Left lung (tissue), 10 donors: Measurements from ENCODE around the gene HERC4. TPM values are rescaled to one million over a fixed set of nuclear protein-coding genes. Genes with fewer than 3 reads are reported as not detected.

Source experiments
- ATAC-seq: fragments of 200-7000 bp; cut with Tn5 transposase; one replicate; pipeline ENCODE4 v1.9.1; 2020; ENCODE audit warnings: moderate library complexity
- DNase-seq, 4 donors: peaks; one replicate each; pipeline ENCODE4 v3.0.0-alpha.2; 2013 to 2020
- H3K27ac ChIP-seq, 2 donors: fragments of 200-600 bp; sonication (generic) in 1 of 2; one replicate each; pipeline versions ENCODE4 v1.5.0 to v1.8.0; 2020 to 2021
- H3K27me3 ChIP-seq, 2 donors: fragments of 200-600 bp; sonication (generic) in 1 of 2; one replicate each; pipeline versions ENCODE4 v1.5.0 to v1.8.0; 2020 to 2021
- H3K36me3 ChIP-seq, 2 donors: fragments of 200-600 bp; sonication (generic) in 1 of 2; one replicate each; pipeline versions ENCODE4 v1.5.0 to v1.8.0; 2020 to 2021
- H3K4me1 ChIP-seq, 2 donors: fragments of 200-600 bp; one replicate each; pipeline ENCODE4 v1.8.0; 2021
- H3K4me3 ChIP-seq, 2 donors: fragments of 200-600 bp; sonication (generic) in 1 of 2; one replicate each; pipeline versions ENCODE4 v1.5.0 to v1.8.0; 2020 to 2021; ENCODE audit warnings: mild to moderate bottlenecking in 1 of 2
- H3K9me3 ChIP-seq, 2 donors: fragments of 200-600 bp; sonication (generic) in 1 of 2; one replicate each; pipeline versions ENCODE4 v1.5.0 to v1.8.0; 2020 to 2021
- intact Hi-C, 2 donors: fragments of 100-400 bp; cut with DNase I; formaldehyde crosslinking; loops; one replicate each; pipeline versions ENCODE4 v1.11.2 to v1.14.2; 2022
- polyA plus RNA-seq, 6 donors: library from polyadenylated mRNA; unstranded; fragments of 120-200 nt; gene quantifications; one replicate each; pipeline ENCODE4 v1.2.1, GENCODE V29; 2013; ENCODE audit not compliant: insufficient read length in 6 of 6
- total RNA-seq, 2 donors: library from RNA; stranded (reverse); fragmentation: NEBNext Ultra II Directional; extraction: Animal tissue kit (Norgen Biotek cat#: 25700); gene quantifications; one replicate each; pipeline ENCODE4 v1.2.1, GENCODE V29; 2021
- TF ChIP-seq, protein P1 (sequence below), 2 donors: fragments of 200-600 bp; sonication (generic) in 1 of 2; IDR thresholded peaks; one replicate each; pipeline versions ENCODE4 v1.5.0 to v1.8.0; 2021; ENCODE audit warnings: antibody characterized with exemption in 2 of 2
- donor health status: DM: no; HTN: yes; CAD: no.
- donor health status: DM: no; HTN: no; CAD: no.

Gene HERC4
- total and polyA plus RNA-seq, 8 donors = 51.5 to 65.7 (median 61.1) TPM

DNA sequence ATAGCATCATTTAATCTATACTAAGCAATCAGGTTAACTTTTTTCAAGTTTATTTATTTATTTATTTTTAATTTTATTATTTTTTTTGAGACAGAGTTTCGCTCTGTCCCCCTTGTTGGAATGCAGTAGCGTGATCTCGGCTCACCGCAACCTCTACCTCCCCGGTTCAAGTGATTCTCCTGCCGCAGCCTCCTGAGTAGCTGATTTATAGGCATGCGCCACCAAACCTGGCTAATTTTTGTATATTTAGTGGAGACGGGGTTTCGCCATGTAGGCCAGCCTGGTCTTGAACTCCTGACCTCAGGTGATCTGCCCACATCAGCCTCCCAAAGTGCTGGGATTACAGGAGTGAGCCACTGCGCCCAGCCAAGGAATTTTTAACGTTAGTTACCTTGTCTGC lies 33.6 kb upstream of the HERC4 start:
- Histone ChIP-seq H3K9me3 (no peaks in the 10 kb centered on the region), H3K27ac (no peak overlapping the region), H3K4me3 (no peak overlapping the region), H3K4me1 (no peaks in the 10 kb centered on the region), H3K27me3 (no peaks in the 10 kb centered on the region), H3K36me3 (no peaks in the 10 kb centered on the region)
- DNase-seq (no peak), ATAC-seq (no peak)
- intact Hi-C loops = no loop called here
- TF ChIP-seq, protein P1, sequence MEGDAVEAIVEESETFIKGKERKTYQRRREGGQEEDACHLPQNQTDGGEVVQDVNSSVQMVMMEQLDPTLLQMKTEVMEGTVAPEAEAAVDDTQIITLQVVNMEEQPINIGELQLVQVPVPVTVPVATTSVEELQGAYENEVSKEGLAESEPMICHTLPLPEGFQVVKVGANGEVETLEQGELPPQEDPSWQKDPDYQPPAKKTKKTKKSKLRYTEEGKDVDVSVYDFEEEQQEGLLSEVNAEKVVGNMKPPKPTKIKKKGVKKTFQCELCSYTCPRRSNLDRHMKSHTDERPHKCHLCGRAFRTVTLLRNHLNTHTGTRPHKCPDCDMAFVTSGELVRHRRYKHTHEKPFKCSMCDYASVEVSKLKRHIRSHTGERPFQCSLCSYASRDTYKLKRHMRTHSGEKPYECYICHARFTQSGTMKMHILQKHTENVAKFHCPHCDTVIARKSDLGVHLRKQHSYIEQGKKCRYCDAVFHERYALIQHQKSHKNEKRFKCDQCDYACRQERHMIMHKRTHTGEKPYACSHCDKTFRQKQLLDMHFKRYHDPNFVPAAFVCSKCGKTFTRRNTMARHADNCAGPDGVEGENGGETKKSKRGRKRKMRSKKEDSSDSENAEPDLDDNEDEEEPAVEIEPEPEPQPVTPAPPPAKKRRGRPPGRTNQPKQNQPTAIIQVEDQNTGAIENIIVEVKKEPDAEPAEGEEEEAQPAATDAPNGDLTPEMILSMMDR (IDR thresholded peaks at IDR 0.05) = no peak

DNA sequence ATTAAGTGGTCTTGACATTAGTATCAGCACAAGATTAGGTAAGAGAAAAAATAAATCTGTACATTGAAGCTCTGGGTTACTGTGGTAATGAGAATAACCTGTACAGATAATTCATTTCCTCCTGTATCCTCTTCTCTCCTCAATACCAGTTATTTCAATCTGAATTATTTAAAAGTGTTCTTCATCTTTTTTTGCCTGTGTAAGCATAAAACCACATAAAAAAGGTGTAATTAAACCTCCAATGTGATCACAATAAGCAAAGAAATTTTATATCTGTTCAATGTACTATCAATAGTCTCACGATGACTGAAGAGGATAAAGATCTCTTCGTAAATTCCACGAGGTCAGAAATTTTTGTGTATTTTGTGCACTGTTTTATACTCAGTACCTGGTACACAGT lies 33.0 kb upstream of the HERC4 start:
- H3K4me1 ChIP-seq = no peaks in the 10 kb centered on the region
- H3K9me3 ChIP-seq = no peaks in the 10 kb centered on the region
- no peak for DNase-seq
- intact Hi-C loops = no loop called here
- H3K27me3 ChIP-seq = no peaks in the 10 kb centered on the region
- TF ChIP-seq, protein P1 (IDR thresholded peaks at IDR 0.05) = no peak
- no peak for ATAC-seq
- no peak overlapping the region for H3K27ac ChIP-seq
- H3K4me3 ChIP-seq = no peak overlapping the region
- H3K36me3 ChIP-seq = no peaks in the 10 kb centered on the region

GRCh38 chr10:68107651-68108050 lies 32.6 kb upstream of the HERC4 start:
- intact Hi-C loops = no loop called here
- ATAC-seq = no peak
- TF ChIP-seq, protein P1 (IDR thresholded peaks at IDR 0.05) = no peak

DNA sequence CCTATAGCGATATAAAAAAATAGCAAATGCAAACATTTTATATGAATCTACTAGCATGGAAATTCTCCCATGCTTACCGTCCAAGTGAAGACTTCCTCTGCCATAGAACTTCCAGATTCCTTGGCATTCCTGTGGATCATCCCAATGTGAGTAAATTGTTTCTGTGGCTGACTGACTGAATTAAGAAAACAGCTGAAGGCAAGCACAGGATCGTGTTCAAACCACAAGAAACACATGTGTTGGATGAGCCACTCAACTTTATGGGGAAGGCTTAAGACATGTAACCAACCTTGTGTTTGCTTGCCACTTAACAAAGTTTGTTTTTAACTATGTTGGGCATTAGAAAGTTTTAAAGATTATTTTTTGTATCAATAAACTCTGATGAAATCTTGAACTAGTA lies 31.6 kb upstream of the HERC4 start:
- no peaks in the 10 kb centered on the region for H3K4me1 ChIP-seq
- H3K36me3 ChIP-seq = no peaks in the 10 kb centered on the region
- no peaks in the 10 kb centered on the region for H3K9me3 ChIP-seq
- no peak overlapping the region for H3K4me3 ChIP-seq
- no peaks in the 10 kb centered on the region for H3K27me3 ChIP-seq
- DNase-seq (no peak), ATAC-seq (no peak)
- intact Hi-C loops = no loop called here
- TF ChIP-seq, protein P1 (IDR thresholded peaks at IDR 0.05) = no peak
- no peak overlapping the region for H3K27ac ChIP-seq

More at GRCh38 chr10:68107651-68108050, 32.6 kb upstream of the HERC4 start:
- Histone ChIP-seq H3K4me3 (no peak overlapping the region), H3K27ac (no peak overlapping the region), H3K36me3 (no peaks in the 10 kb centered on the region), H3K4me1 (no peaks in the 10 kb centered on the region), H3K9me3 (no peaks in the 10 kb centered on the region), H3K27me3 (no peaks in the 10 kb centered on the region)
- DNase-seq = no peak

- intact Hi-C loops = no loop called here
- H3K4me3 ChIP-seq = no peak overlapping the region
- H3K27ac ChIP-seq = no peak overlapping the region
- no peaks in the 10 kb centered on the region for H3K9me3 ChIP-seq
- no peaks in the 10 kb centered on the region for H3K36me3 ChIP-seq
- no peak for DNase-seq
- no peak for ATAC-seq
- no peaks in the 10 kb centered on the region for H3K27me3 ChIP-seq
- no peaks in the 10 kb centered on the region for H3K4me1 ChIP-seq
- TF ChIP-seq, protein P1 (IDR thresholded peaks at IDR 0.05) = no peak
These were observed 30.7 kb upstream of the HERC4 start for GRCh38 chr10:68105820-68106219.
